Epidermal melanocyte (primary cell): Measurements from ENCODE around the gene ATG9B.

Source experiments
- DNase-seq: peaks from one replicate; pipeline ENCODE4 v3.0.0; 2011; ENCODE audit warnings: low spot score; ENCODE audit not compliant: insufficient read length

ATG9B gene

GRCh38 chr7:150968056-150968733 is 56.1 kb downstream of the ATG9B start:
- no peak for DNase-seq

- no peak for DNase-seq
Observed at GRCh38 chr7:150967349-150967748, 56.9 kb downstream of the ATG9B start.

- no peak for DNase-seq
Observed at GRCh38 chr7:150966002-150966401, 58.3 kb downstream of the ATG9B start.

- DNase-seq = no peak
Observed at GRCh38 chr7:150965273-150965830, 58.9 kb downstream of the ATG9B start.
